ENCODE results near the gene LAMA3. TPM values are rescaled to one million over a fixed set of nuclear protein-coding genes. Genes with fewer than 3 reads are reported as not detected.

The LAMA3 gene
- total RNA-seq, 1 donor from 2014 or later: 2.8 TPM

- peak; percentile 90 for DNase-seq (ENCODE audit: low read depth)
Measured at GRCh38 chr18:23761941-23762340, 72.7 kb downstream of the LAMA3 start.

- DNase-seq (ENCODE audit: low read depth): no peak
Measured at GRCh38 chr18:23763343-23763742, 74.1 kb downstream of the LAMA3 start.

GRCh38 chr18:23765931-23766330 is 76.7 kb downstream of the LAMA3 start:
- DNase-seq (ENCODE audit: low read depth): no peak

- DNase-seq (ENCODE audit: low read depth): no peak
Measured at GRCh38 chr18:23772327-23773024, 83.2 kb downstream of the LAMA3 start.

GRCh38 chr18:23776306-23776705 is 87.1 kb downstream of the LAMA3 start:
- no peak for DNase-seq (ENCODE audit: low read depth)

GRCh38 chr18:23778828-23779227 is 89.6 kb downstream of the LAMA3 start:
- DNase-seq (ENCODE audit: low read depth): no peak

GRCh38 chr18:23779696-23780303 is 90.5 kb downstream of the LAMA3 start:
- peak; percentile 18 for DNase-seq (ENCODE audit: low read depth)

GRCh38 chr18:23784832-23785245 is 95.6 kb downstream of the LAMA3 start:
- peak; percentile 90 for DNase-seq (ENCODE audit: low read depth)

GRCh38 chr18:23793051-23793450 is 103.8 kb downstream of the LAMA3 start:
- DNase-seq (ENCODE audit: low read depth): no peak

GRCh38 chr18:23793985-23794867 is 105.0 kb downstream of the LAMA3 start:
- DNase-seq (ENCODE audit: low read depth): no peak

- no peak for DNase-seq (ENCODE audit: low read depth)
Measured at GRCh38 chr18:23798249-23798648, 109.0 kb downstream of the LAMA3 start.

- no peak for DNase-seq (ENCODE audit: low read depth)
Measured at GRCh38 chr18:23798824-23799223, 109.6 kb downstream of the LAMA3 start.

- DNase-seq (ENCODE audit: low read depth): no peak
Measured at GRCh38 chr18:23799540-23799939, 110.3 kb downstream of the LAMA3 start.

GRCh38 chr18:23800902-23801301 is 111.6 kb downstream of the LAMA3 start:
- DNase-seq (ENCODE audit: low read depth): no peak

- DNase-seq (ENCODE audit: low read depth): peak; percentile 26
Measured at GRCh38 chr18:23802817-23803216, 113.6 kb downstream of the LAMA3 start.

- no peak for DNase-seq (ENCODE audit: low read depth)
Measured at GRCh38 chr18:23803755-23804154, 114.5 kb downstream of the LAMA3 start.

GRCh38 chr18:23805898-23806297 is 116.6 kb downstream of the LAMA3 start:
- peak; percentile 62 for DNase-seq (ENCODE audit: low read depth)

- DNase-seq (ENCODE audit: low read depth): no peak
Measured at GRCh38 chr18:23809415-23809814, 120.2 kb downstream of the LAMA3 start.

- no peak for DNase-seq (ENCODE audit: low read depth)
Measured at GRCh38 chr18:23810396-23810795, 121.1 kb downstream of the LAMA3 start.

GRCh38 chr18:23811176-23811575 is 121.9 kb downstream of the LAMA3 start:
- no peak for DNase-seq (ENCODE audit: low read depth)

- DNase-seq (ENCODE audit: low read depth): peak; percentile 37
Measured at GRCh38 chr18:23812546-23813440, 123.5 kb downstream of the LAMA3 start.
